Measurements from ENCODE around the gene STX17. TPM values are rescaled to one million over a fixed set of nuclear protein-coding genes. Genes with fewer than 3 reads are reported as not detected.
"Not testable (repeated sequence)": the region's sequence is repeated elsewhere in the genome, so short reads cannot be mapped to it uniquely, and the experiment has no call there.

Gene STX17
- polyA plus RNA-seq, 6 donors from 2014 or later, result 9.4 to 26.9 (median 21.8) TPM

- ATAC-seq (ENCODE audit: low read depth in 2 of 2) (no peak), DNase-seq (no peak)
- Mint-ChIP-seq H3K4me1 (no peaks in the 10 kb centered on the region), H3K36me3 (peaks cover 25 to 36% of the 10 kb centered on the region in 2 donors), H3K27ac (no peak overlapping the region), H3K4me3 (no peak overlapping the region), H3K9me3 (no peaks in the 10 kb centered on the region), H3K27me3 (no peaks in the 10 kb centered on the region)
These were observed 56.3 kb downstream of the STX17 start for GRCh38 chr9:99962680-99963261.

GRCh38 chr9:99964336-99964735 is 57.9 kb downstream of the STX17 start:
- Mint-ChIP-seq H3K4me1 (no peaks in the 10 kb centered on the region), H3K27ac (peak overlapping the region in 1 of 6 donors; percentile 80), H3K4me3 (peak overlapping the region in 1 of 8 donors; percentile 6), H3K9me3 (no peaks in the 10 kb centered on the region), H3K27me3 (no peaks in the 10 kb centered on the region), H3K36me3 (peaks cover 17 to 40% of the 10 kb centered on the region in 2 donors)
- DNase-seq (no peak), ATAC-seq (ENCODE audit: low read depth in 2 of 2) (no peak)

GRCh38 chr9:99966001-99966400 is 59.5 kb downstream of the STX17 start:
- H3K27me3 Mint-ChIP-seq, result no peaks in the 10 kb centered on the region
- no peak for DNase-seq
- no peaks in the 10 kb centered on the region for H3K9me3 Mint-ChIP-seq
- H3K27ac Mint-ChIP-seq, result peak overlapping the region in 1 of 6 donors; percentile 27
- H3K4me3 Mint-ChIP-seq, result no peak overlapping the region
- no peak for ATAC-seq (ENCODE audit: low read depth in 2 of 2)
- H3K4me1 Mint-ChIP-seq, result no peaks in the 10 kb centered on the region
- peaks cover 20 to 32% of the 10 kb centered on the region in 2 donors for H3K36me3 Mint-ChIP-seq

- H3K27me3 Mint-ChIP-seq, result no peaks in the 10 kb centered on the region
- no peak overlapping the region for H3K27ac Mint-ChIP-seq
- peaks cover 16 to 25% of the 10 kb centered on the region in 2 donors for H3K36me3 Mint-ChIP-seq
- no peak overlapping the region for H3K4me3 Mint-ChIP-seq
- no peaks in the 10 kb centered on the region for H3K4me1 Mint-ChIP-seq
- no peak for DNase-seq
- H3K9me3 Mint-ChIP-seq, result no peaks in the 10 kb centered on the region
- no peak for ATAC-seq (ENCODE audit: low read depth in 2 of 2)
These were observed 60.3 kb downstream of the STX17 start for GRCh38 chr9:99966716-99967115.

- peaks cover 16 to 25% of the 10 kb centered on the region in 2 donors for H3K36me3 Mint-ChIP-seq
- H3K4me1 Mint-ChIP-seq, result no peaks in the 10 kb centered on the region
- ATAC-seq (ENCODE audit: low read depth in 2 of 2) (no peak), DNase-seq (no peak)
- H3K27ac Mint-ChIP-seq, result peak overlapping the region in 2 of 6 donors; percentile 18 to 79
- H3K27me3 Mint-ChIP-seq, result no peaks in the 10 kb centered on the region
- no peak overlapping the region for H3K4me3 Mint-ChIP-seq
- no peaks in the 10 kb centered on the region for H3K9me3 Mint-ChIP-seq
These were observed 61.0 kb downstream of the STX17 start for GRCh38 chr9:99967457-99967856.

- H3K27ac Mint-ChIP-seq, result peak overlapping the region in 2 of 6 donors; percentile 4 to 48
- no peaks in the 10 kb centered on the region for H3K9me3 Mint-ChIP-seq
- ATAC-seq (ENCODE audit: low read depth in 2 of 2) (no peak), DNase-seq (no peak)
- H3K27me3 Mint-ChIP-seq, result no peaks in the 10 kb centered on the region
- H3K4me1 Mint-ChIP-seq, result no peaks in the 10 kb centered on the region
- H3K36me3 Mint-ChIP-seq, result peaks cover 16 to 17% of the 10 kb centered on the region in 2 donors
- H3K4me3 Mint-ChIP-seq, result no peak overlapping the region
These were observed 64.0 kb downstream of the STX17 start for GRCh38 chr9:99970481-99970880.

- no peaks in the 10 kb centered on the region for H3K9me3 Mint-ChIP-seq
- peak overlapping the region in 1 of 6 donors; percentile 70 for H3K27ac Mint-ChIP-seq
- H3K36me3 Mint-ChIP-seq, result peaks cover 16 to 17% of the 10 kb centered on the region in 2 donors
- H3K27me3 Mint-ChIP-seq, result no peaks in the 10 kb centered on the region
- DNase-seq (no peak), ATAC-seq (ENCODE audit: low read depth in 2 of 2) (no peak)
- no peak overlapping the region for H3K4me3 Mint-ChIP-seq
- no peaks in the 10 kb centered on the region for H3K4me1 Mint-ChIP-seq
These were observed 65.0 kb downstream of the STX17 start for GRCh38 chr9:99971410-99971809.

- no peak for ATAC-seq (ENCODE audit: low read depth in 2 of 2)
- Mint-ChIP-seq H3K36me3 (peaks cover 6 to 10% of the 10 kb centered on the region in 2 donors), H3K9me3 (no peaks in the 10 kb centered on the region), H3K4me1 (no peaks in the 10 kb centered on the region), H3K27me3 (no peaks in the 10 kb centered on the region), H3K27ac (no peak overlapping the region), H3K4me3 (no peak overlapping the region)
- DNase-seq, result no peak
These were observed 67.0 kb downstream of the STX17 start for GRCh38 chr9:99973455-99973854.

- DNase-seq (no peak), ATAC-seq (ENCODE audit: low read depth in 2 of 2) (no peak)
- peak overlapping the region in 3 of 6 donors; percentile 13 to 90 (median 44) for H3K27ac Mint-ChIP-seq
- peaks cover 0 to 9% (median 7%) of the 10 kb centered on the region in 3 donors for H3K4me1 Mint-ChIP-seq
- no peak overlapping the region for H3K4me3 Mint-ChIP-seq
- no peaks in the 10 kb centered on the region for H3K9me3 Mint-ChIP-seq
- no peaks in the 10 kb centered on the region for H3K27me3 Mint-ChIP-seq
- H3K36me3 Mint-ChIP-seq, result no peaks in the 10 kb centered on the region
These were observed 70.8 kb downstream of the STX17 start for GRCh38 chr9:99977033-99977792.

GRCh38 chr9:99978221-99978620 is 71.8 kb downstream of the STX17 start:
- no peaks in the 10 kb centered on the region for H3K27me3 Mint-ChIP-seq
- peaks cover 0 to 9% (median 7%) of the 10 kb centered on the region in 3 donors for H3K4me1 Mint-ChIP-seq
- no peak overlapping the region for H3K4me3 Mint-ChIP-seq
- H3K9me3 Mint-ChIP-seq, result no peaks in the 10 kb centered on the region
- DNase-seq (no peak), ATAC-seq (ENCODE audit: low read depth in 2 of 2) (no peak)
- H3K36me3 Mint-ChIP-seq, result no peaks in the 10 kb centered on the region
- H3K27ac Mint-ChIP-seq, result peak overlapping the region in 3 of 6 donors; percentile 7 to 64 (median 44)

- Mint-ChIP-seq H3K4me1 (peaks cover 0 to 9% (median 7%) of the 10 kb centered on the region in 3 donors), H3K4me3 (no peak overlapping the region), H3K9me3 (no peaks in the 10 kb centered on the region), H3K36me3 (no peaks in the 10 kb centered on the region), H3K27ac (peak overlapping the region in 2 of 6 donors; percentile 54 to 62), H3K27me3 (no peaks in the 10 kb centered on the region)
- DNase-seq (no peak), ATAC-seq (ENCODE audit: low read depth in 2 of 2) (peak; percentile 27 to 41)
These were observed 74.1 kb downstream of the STX17 start for GRCh38 chr9:99980598-99980997.

GRCh38 chr9:99986642-99987041 is 80.2 kb downstream of the STX17 start:
- Mint-ChIP-seq H3K4me1 (peaks cover 0 to 13% (median 3%) of the 10 kb centered on the region in 3 donors), H3K27ac (peak overlapping the region in 1 of 6 donors; percentile 1), H3K36me3 (peaks cover 22 to 23% of the 10 kb centered on the region in 2 donors), H3K9me3 (peaks cover 0 to 20% (median 11%) of the 10 kb centered on the region in 7 donors), H3K4me3 (no peak overlapping the region), H3K27me3 (no peaks in the 10 kb centered on the region)
- ATAC-seq (ENCODE audit: low read depth in 2 of 2), result no peak
- no peak for DNase-seq

GRCh38 chr9:99990508-99990907 is 84.1 kb downstream of the STX17 start:
- not testable (repeated sequence) for H3K27ac Mint-ChIP-seq; H3K27me3 Mint-ChIP-seq; ATAC-seq (ENCODE audit: low read depth in 2 of 2); H3K4me3 Mint-ChIP-seq; DNase-seq
- Mint-ChIP-seq H3K9me3 (peaks cover 0 to 35% (median 26%) of the 10 kb centered on the region in 7 donors), H3K4me1 (peaks cover 0 to 21% (median 11%) of the 10 kb centered on the region in 3 donors), H3K36me3 (peaks cover 24 to 39% of the 10 kb centered on the region in 2 donors)

GRCh38 chr9:99998266-99998665 is 91.8 kb downstream of the STX17 start:
- Mint-ChIP-seq H3K36me3 (peaks cover 48 to 56% of the 10 kb centered on the region in 2 donors), H3K9me3 (peaks cover 3 to 17% (median 6%) of the 10 kb centered on the region in 7 donors), H3K4me3 (no peak overlapping the region), H3K27me3 (no peaks in the 10 kb centered on the region), H3K27ac (peak overlapping the region in 3 of 6 donors; percentile 56 to 81 (median 70)), H3K4me1 (peaks cover 5 to 9% (median 5%) of the 10 kb centered on the region in 3 donors)
- ATAC-seq (ENCODE audit: low read depth in 2 of 2) (no peak), DNase-seq (no peak)

Measured in naive B cell (primary cell).